Cerebellar nuclear complex (tissue), 1 donor: Measurements from ENCODE around the gene BRINP3.

Experiments
- DNase-seq, 2 experiments: peaks; one replicate each; lab custom pipeline; 2025; lab: John Stamatoyannopoulos, UW

The BRINP3 gene

DNA sequence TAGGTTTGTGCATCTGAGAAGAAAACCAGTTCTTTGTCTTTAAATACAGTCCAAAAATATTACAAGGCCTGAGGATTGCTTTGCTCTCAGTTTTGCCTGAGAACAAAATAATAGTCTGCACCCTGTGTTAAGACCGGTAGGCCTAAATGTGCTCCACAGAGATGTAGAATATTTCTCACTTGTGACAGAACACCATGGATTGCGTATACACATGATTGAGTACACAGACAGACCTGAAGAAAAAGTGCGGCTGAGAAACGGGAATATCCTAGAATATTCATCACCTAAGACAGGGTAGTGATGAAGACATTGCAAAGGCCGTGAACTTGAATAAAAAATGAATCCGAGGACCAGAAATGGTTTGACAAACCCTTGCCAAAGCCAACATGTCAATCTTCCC is 155.4 kb downstream of the BRINP3 start:
- DNase-seq: no peak

- DNase-seq: no peak
These were observed 156.7 kb downstream of the BRINP3 start for GRCh38 chr1:190320952-190321351.

DNA sequence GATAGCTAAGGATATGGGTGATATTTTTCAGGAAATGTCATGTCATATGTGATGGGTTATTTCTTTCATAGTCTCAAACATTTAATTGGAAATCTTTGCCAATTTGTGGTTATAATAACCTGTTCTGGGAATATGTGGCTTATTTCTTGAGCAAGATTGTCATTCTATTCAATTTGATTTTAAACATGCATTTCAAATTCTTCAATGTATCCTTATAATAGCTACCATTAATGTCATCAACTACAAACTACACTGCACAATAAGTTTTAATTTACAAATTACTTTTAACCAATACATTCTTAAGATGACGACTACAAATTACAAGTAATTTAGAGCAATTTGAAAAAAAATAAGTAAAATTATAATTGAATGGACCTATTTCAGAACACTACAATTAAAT is 164.9 kb downstream of the BRINP3 start:
- no peak for DNase-seq

GRCh38 chr1:190303501-190303900 is 174.2 kb downstream of the BRINP3 start:
- DNase-seq: peak in 1 of 2 experiments; percentile 42

- no peak for DNase-seq
These were observed 181.2 kb downstream of the BRINP3 start for GRCh38 chr1:190296453-190296852.

DNA sequence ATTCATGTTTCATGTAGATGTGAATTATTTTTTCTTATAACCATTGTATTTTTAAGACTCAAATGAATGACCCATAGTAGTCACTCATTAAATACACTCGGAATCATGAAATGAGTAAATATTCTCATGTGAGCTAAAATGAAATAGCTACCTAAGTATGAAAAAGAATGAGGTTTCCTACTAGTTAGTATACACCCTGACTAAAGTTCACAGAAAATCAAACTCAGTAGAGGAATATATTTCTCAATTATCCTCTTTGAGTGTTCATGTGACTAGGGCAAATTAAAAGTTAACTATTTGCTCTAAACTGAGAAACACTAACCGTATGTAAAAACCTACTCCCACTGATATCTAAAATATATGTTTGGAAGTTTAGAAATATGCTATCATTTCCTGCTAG is 187.8 kb downstream of the BRINP3 start:
- no peak for DNase-seq

DNA sequence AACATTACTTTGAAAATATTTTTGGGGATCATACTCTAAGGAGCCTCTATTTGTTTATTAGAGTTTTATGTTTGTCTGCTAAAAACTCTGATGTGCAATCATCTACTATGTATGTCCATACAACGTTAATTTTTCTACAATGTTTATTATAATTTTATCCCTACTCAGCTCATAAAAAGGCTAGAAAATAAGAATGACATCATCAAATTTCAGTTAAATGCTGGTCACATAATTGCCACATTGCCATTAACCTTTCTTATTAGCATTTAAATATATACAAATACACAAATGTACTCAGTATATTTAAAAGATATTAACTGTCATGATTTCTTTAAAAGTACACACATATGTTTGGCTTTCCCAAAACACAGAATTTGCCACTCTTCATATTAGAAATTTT is 191.6 kb downstream of the BRINP3 start:
- DNase-seq: no peak

- no peak for DNase-seq
These were observed 200.6 kb downstream of the BRINP3 start for GRCh38 chr1:190277107-190277506.

GRCh38 chr1:190274721-190275120 is 202.9 kb downstream of the BRINP3 start:
- no peak for DNase-seq

GRCh38 chr1:190273161-190273560 is 204.5 kb downstream of the BRINP3 start:
- no peak for DNase-seq

DNA sequence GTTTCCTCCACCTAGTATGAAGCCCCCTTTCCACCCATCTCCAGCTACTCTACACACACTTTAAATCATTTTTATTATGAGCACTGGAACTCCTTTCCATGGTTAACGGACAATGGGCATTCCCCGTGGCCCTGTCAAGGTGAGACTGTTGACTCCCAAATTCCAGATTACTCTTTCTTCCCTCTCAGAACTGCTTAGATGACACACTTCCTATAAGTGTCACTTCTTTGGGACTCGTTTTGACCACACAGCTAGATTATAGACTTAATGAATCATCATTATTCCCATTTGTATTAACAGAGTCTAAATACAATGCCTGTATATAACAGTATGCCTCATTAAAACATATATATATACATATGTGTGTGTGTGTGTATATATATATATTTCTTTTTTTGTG is 215.1 kb downstream of the BRINP3 start:
- DNase-seq: no peak

DNA sequence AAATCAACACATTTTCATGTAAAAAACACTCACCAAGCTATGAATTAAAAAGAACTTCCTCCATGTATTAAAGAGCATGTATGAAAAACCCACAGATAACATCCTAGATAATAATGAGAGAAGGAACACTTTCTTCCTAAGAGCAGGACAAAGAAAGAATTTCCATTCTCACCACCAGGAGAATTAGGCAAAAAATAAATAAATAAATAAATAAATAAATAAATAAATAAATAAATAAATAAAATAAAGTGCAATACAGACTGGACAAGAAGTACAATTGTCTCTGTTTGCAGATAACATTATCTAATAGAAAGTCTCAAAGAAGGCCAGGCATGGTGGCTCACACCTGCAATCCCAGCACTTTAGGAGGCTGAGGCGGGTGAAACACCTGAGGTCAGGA is 218.2 kb downstream of the BRINP3 start:
- DNase-seq: no peak

GRCh38 chr1:190258003-190258402 is 219.7 kb downstream of the BRINP3 start:
- no peak for DNase-seq

DNA sequence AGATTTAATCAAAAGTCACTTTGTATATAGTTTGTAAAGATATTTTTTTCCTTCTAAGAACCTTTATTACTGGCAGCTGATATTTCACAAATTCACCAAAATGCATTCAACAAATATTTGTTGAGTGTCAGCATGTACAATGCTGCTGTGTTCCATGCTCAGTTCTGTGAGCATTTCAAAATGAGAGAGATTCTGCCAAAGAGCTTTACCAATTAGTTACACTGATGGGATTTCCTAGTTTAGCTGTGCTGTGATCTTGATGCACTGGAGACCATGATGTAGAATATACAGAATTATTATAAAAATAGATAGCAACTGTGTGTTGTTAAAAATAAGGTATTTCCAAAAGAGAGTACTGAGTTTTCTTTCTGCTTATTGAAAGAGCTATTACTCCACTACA is 225.6 kb downstream of the BRINP3 start:
- no peak for DNase-seq

DNA sequence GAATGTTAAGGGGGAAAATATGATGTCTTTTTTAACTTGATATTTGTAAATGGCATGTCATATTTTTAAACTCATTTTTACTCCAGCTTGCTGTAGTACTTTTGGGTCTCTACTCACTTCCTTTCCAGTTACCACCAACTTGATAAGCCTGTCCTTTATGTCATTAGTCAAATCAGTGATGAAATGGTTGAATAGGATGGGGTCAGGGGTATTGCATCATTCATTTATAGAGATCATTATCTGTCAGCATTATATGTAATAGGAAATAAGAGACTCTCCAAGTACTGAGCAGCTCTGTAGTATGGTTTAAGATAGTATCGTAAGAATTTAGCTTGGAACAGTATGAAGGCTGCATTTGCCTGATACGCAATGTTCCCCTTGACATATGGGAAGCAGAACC is 227.3 kb downstream of the BRINP3 start:
- no peak for DNase-seq

- DNase-seq: no peak
These were observed 233.3 kb downstream of the BRINP3 start for GRCh38 chr1:190244406-190244805.

DNA sequence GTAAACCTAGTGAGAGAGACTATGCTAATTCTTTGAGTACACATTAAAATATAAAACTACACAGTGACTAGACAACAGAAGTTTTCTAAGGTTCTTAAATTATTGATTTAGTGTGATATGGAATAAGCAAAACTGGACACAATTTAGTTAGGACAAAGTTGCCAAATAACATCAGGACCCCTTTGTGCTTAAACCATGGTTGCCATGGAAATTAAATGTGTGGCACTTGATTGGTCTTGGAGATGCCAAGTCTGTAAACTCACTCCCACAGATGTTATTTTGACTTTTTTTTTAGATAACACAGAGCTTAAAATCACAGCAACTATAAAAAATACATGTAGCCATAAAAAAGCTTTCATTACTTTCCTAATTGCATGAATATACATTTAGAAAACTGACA is 234.6 kb downstream of the BRINP3 start:
- no peak for DNase-seq

- no peak for DNase-seq
These were observed 251.7 kb downstream of the BRINP3 start for GRCh38 chr1:190226006-190226405.

- no peak for DNase-seq
These were observed 265.2 kb downstream of the BRINP3 start for GRCh38 chr1:190212450-190212849.

DNA sequence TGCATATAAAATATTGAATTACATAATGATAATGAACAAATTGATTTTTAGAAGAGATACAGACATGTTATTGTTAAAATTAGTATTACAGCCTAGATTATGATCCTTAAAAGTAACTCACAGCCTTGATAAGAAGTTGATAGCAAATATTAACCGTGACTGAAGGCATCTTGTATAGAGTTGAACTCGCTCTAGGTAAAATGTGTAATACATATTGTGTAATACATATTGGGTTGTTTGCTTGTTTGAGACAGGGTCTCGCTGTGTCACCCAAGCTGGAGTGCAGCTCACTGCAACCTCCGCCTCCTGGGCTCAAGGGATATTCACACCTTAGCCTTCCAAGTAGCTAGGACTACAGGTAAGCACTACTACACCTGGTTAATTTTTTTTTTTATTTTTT is 269.9 kb downstream of the BRINP3 start:
- DNase-seq: no peak

- DNase-seq: no peak
These were observed 272.0 kb downstream of the BRINP3 start for GRCh38 chr1:190205713-190206112.

- no peak for DNase-seq
These were observed 281.6 kb downstream of the BRINP3 start for GRCh38 chr1:190196020-190196419.

DNA sequence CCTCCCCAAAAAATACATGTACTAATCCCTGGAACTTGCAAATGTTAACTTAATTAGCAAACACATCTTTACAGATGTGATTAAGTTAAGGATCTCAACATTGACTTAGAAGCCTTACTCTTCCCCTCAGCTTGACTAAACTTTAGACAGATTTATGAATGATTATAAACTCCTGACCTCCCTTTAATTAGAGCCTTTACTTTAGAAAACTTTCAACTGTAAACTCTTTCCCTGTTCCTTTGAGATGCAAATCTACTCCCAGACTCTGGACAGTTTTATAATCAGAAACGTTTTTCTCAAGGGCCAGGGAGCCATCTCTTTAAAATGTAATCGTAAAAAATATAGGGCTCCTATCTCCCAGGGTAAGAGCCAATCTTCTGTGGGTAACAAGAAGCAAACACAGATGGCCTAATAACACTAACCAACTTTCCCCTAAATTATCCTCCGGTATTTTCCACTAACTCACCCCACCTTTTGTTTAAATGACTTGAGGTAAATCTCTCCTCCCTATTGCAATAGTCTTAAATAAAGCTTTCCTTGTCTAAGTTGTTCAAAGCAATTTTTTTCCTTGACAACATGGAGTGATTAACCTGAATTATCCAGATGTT is 284.1 kb downstream of the BRINP3 start:
- DNase-seq: no peak

DNA sequence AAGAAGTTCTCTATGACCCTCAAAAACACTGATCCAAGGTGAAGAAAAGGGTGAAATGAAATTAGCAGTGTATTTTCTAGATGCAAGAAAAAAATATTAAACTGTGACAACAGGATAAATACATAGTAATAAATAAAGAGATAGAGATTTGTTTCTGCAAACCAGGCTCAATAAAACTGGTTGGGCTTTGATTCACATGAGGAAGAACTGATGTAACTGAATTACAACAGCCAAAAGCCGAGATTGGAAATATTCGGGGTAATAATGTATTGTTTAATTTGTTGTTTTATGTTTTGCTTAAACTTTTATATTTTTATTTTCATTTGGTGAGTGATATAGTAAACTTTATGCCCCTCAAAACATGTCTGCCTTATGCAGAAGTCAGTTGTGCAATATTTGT is 285.0 kb downstream of the BRINP3 start:
- no peak for DNase-seq

DNA sequence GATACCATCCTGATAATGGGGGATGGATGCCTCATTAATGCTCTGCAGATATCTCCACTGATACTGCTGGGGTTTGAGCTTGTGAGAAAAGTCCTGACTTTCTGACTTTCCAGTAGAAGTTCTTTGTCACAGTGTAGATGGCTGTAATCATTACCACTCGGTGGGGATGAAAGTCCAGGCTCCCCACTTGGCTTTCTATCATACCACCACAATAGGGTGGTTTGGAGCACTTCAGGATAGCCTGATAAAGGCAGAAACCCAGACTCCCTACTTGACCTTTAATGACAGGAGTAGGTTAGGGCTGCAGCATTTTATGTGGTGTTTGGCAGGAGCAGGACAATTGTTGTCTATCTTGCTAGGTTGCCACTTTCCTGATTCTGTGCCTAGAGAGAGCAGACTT is 294.1 kb downstream of the BRINP3 start:
- no peak for DNase-seq
